Left lung (tissue), 10 donors: ENCODE measurements around the gene AP3B2. TPM values are rescaled to one million over a fixed set of nuclear protein-coding genes. Genes with fewer than 3 reads are reported as not detected.

Source experiments
- ATAC-seq: fragments of 200-7000 bp; cut with Tn5 transposase; one replicate; pipeline ENCODE4 v1.9.1; 2020; ENCODE audit warnings: moderate library complexity
- DNase-seq, 4 donors: peaks; one replicate each; pipeline ENCODE4 v3.0.0-alpha.2; 2013 to 2020
- H3K27ac ChIP-seq, 2 donors: fragments of 200-600 bp; sonication (generic) in 1 of 2; one replicate each; pipeline versions ENCODE4 v1.5.0 to v1.8.0; 2020 to 2021
- H3K27me3 ChIP-seq, 2 donors: fragments of 200-600 bp; sonication (generic) in 1 of 2; one replicate each; pipeline versions ENCODE4 v1.5.0 to v1.8.0; 2020 to 2021
- H3K36me3 ChIP-seq, 2 donors: fragments of 200-600 bp; sonication (generic) in 1 of 2; one replicate each; pipeline versions ENCODE4 v1.5.0 to v1.8.0; 2020 to 2021
- H3K4me1 ChIP-seq, 2 donors: fragments of 200-600 bp; one replicate each; pipeline ENCODE4 v1.8.0; 2021
- H3K4me3 ChIP-seq, 2 donors: fragments of 200-600 bp; sonication (generic) in 1 of 2; one replicate each; pipeline versions ENCODE4 v1.5.0 to v1.8.0; 2020 to 2021; ENCODE audit warnings: mild to moderate bottlenecking in 1 of 2
- H3K9me3 ChIP-seq, 2 donors: fragments of 200-600 bp; sonication (generic) in 1 of 2; one replicate each; pipeline versions ENCODE4 v1.5.0 to v1.8.0; 2020 to 2021
- intact Hi-C, 2 donors: fragments of 100-400 bp; cut with DNase I; formaldehyde crosslinking; loops; one replicate each; pipeline versions ENCODE4 v1.11.2 to v1.14.2; 2022
- polyA plus RNA-seq, 6 donors: library from polyadenylated mRNA; unstranded; fragments of 120-200 nt; gene quantifications; one replicate each; pipeline ENCODE4 v1.2.1, GENCODE V29; 2013; ENCODE audit not compliant: insufficient read length in 6 of 6
- total RNA-seq, 2 donors: library from RNA; stranded (reverse); fragmentation: NEBNext Ultra II Directional; extraction: Animal tissue kit (Norgen Biotek cat#: 25700); gene quantifications; one replicate each; pipeline ENCODE4 v1.2.1, GENCODE V29; 2021
- TF ChIP-seq, protein P1 (sequence below), 2 donors: fragments of 200-600 bp; sonication (generic) in 1 of 2; IDR thresholded peaks; one replicate each; pipeline versions ENCODE4 v1.5.0 to v1.8.0; 2021; ENCODE audit warnings: antibody characterized with exemption in 2 of 2
- donor health status: DM: no; HTN: yes; CAD: no.
- donor health status: DM: no; HTN: no; CAD: no.

The AP3B2 gene
- total and polyA plus RNA-seq, 8 donors: 0.82 to 3.0 (median 2.1) TPM

DNA sequence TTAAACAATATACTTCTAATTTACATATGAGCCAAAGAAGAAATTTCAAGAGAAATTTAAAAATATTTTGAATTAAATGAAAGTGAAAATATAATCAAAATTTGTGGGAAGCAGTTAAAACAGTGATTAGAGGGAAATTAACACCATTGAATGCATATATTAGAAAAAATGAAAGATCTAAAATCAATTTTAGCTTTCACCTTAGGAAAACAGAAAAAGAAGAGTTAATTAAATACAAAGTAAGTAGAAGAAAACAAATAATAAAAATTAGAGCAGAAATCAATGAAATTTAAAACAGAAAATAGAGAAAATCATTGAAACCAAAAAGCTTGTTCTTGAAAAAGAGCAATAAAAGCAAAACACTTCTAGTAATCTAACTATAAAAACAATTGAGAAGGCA is 38.6 kb upstream of the AP3B2 start:
- peaks cover 9 to 29% of the 10 kb centered on the region in 2 donors for H3K4me1 ChIP-seq
- DNase-seq (no peak), ATAC-seq (no peak)
- no peaks in the 10 kb centered on the region for H3K27me3 ChIP-seq
- TF ChIP-seq, protein P1, sequence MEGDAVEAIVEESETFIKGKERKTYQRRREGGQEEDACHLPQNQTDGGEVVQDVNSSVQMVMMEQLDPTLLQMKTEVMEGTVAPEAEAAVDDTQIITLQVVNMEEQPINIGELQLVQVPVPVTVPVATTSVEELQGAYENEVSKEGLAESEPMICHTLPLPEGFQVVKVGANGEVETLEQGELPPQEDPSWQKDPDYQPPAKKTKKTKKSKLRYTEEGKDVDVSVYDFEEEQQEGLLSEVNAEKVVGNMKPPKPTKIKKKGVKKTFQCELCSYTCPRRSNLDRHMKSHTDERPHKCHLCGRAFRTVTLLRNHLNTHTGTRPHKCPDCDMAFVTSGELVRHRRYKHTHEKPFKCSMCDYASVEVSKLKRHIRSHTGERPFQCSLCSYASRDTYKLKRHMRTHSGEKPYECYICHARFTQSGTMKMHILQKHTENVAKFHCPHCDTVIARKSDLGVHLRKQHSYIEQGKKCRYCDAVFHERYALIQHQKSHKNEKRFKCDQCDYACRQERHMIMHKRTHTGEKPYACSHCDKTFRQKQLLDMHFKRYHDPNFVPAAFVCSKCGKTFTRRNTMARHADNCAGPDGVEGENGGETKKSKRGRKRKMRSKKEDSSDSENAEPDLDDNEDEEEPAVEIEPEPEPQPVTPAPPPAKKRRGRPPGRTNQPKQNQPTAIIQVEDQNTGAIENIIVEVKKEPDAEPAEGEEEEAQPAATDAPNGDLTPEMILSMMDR (IDR thresholded peaks at IDR 0.05): no peak
- intact Hi-C loops: no loop called here
- H3K4me3 ChIP-seq: no peak overlapping the region
- no peak overlapping the region for H3K27ac ChIP-seq
- H3K9me3 ChIP-seq: no peaks in the 10 kb centered on the region
- peaks cover 0 to 5% of the 10 kb centered on the region in 2 donors for H3K36me3 ChIP-seq

GRCh38 chr15:82743810-82744209 is 34.1 kb upstream of the AP3B2 start:
- Histone ChIP-seq H3K27ac (no peak overlapping the region), H3K9me3 (no peaks in the 10 kb centered on the region), H3K4me3 (no peak overlapping the region), H3K27me3 (no peaks in the 10 kb centered on the region), H3K4me1 (no peaks in the 10 kb centered on the region), H3K36me3 (no peaks in the 10 kb centered on the region)
- no peak for ATAC-seq
- intact Hi-C loops: no loop called here
- DNase-seq: no peak
- TF ChIP-seq, protein P1 (IDR thresholded peaks at IDR 0.05): no peak

DNA sequence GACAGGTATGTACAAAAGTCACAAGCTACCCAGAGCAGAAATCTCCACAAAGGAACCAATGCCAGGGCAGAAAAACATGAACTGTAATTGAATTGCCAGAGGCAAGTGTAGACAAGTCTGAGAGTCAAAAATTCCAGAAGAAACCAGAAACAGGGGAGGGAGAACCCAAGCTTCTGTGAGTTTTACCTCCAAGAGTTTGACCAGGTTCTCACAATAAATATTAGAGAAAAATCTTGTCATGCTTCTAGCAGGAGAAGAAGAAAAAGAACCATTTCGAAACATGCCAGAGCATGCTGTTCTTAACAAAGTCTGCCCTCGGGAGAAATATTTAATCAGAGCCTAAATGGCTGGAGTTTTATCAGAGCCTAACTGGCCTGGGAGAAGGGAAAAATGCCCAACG is 32.5 kb upstream of the AP3B2 start:
- TF ChIP-seq, protein P1 (IDR thresholded peaks at IDR 0.05): no peak
- H3K4me1 ChIP-seq: no peaks in the 10 kb centered on the region
- intact Hi-C loops: no loop called here
- no peaks in the 10 kb centered on the region for H3K9me3 ChIP-seq
- no peak for ATAC-seq
- H3K4me3 ChIP-seq: no peak overlapping the region
- H3K27me3 ChIP-seq: no peaks in the 10 kb centered on the region
- H3K27ac ChIP-seq: no peak overlapping the region
- no peaks in the 10 kb centered on the region for H3K36me3 ChIP-seq
- no peak for DNase-seq

GRCh38 chr15:82739086-82739485 is 29.4 kb upstream of the AP3B2 start:
- no peaks in the 10 kb centered on the region for H3K9me3 ChIP-seq
- DNase-seq (no peak), ATAC-seq (no peak)
- no peaks in the 10 kb centered on the region for H3K27me3 ChIP-seq
- no peak overlapping the region for H3K27ac ChIP-seq
- H3K36me3 ChIP-seq: no peaks in the 10 kb centered on the region
- H3K4me1 ChIP-seq: no peaks in the 10 kb centered on the region
- intact Hi-C loops: no loop called here
- TF ChIP-seq, protein P1 (IDR thresholded peaks at IDR 0.05): no peak
- H3K4me3 ChIP-seq: no peak overlapping the region

DNA sequence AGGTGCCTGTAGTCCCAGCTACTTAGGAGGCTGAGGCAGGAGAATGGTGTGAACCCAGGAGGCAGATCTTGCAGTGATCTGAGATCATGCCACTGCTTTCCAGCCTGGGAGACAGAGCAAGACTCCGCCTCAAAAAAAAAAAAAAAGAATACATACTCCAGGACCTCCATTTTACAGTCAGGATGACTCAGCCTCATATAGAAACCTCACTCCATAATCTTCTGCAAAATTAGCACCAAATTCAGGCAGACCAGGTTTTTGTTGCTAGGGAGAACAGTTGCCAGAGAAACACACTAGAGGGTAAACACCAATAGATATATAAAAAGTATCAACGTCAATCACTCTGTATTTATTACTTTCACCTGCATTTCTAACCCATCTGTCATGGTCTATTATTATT is 28.3 kb upstream of the AP3B2 start:
- Histone ChIP-seq H3K36me3 (no peaks in the 10 kb centered on the region), H3K27ac (no peak overlapping the region), H3K27me3 (no peaks in the 10 kb centered on the region), H3K9me3 (no peaks in the 10 kb centered on the region), H3K4me3 (no peak overlapping the region), H3K4me1 (no peaks in the 10 kb centered on the region)
- ATAC-seq: no peak
- TF ChIP-seq, protein P1 (IDR thresholded peaks at IDR 0.05): no peak
- DNase-seq: no peak
- intact Hi-C loops: no loop called here
